Transverse colon (tissue), 4 donors: ENCODE results near the gene ELOVL1.

Source experiments
- CTCF ChIP-seq, 5 experiments: fragments of 200-600 bp in 3 of 5; fragments of 450-650 bp in 2 of 5; sonication (generic) in 3 of 5; IDR thresholded peaks; 1 replicate in 2 of 5; 2 replicates in 3 of 5; pipeline ENCODE4 v1.5.1; 2016 to 2017; ENCODE audit warnings: antibody characterized with exemption in 5 of 5, inconsistent platforms in 3 of 5, mild to moderate bottlenecking in 2 of 5, moderate library complexity in 1 of 5
- EP300 ChIP-seq: sonication (generic); formaldehyde crosslinking; IDR thresholded peaks from one replicate; pipeline ENCODE4 v1.6.1; 2017; ENCODE audit warnings: antibody characterized with exemption, low read depth
- POLR2A ChIP-seq: fragments of 450-650 bp; IDR thresholded peaks from one replicate; pipeline ENCODE4 v1.6.1; 2016; ENCODE audit warnings: antibody characterized with exemption, mild to moderate bottlenecking, moderate library complexity
- POLR2AphosphoS5 ChIP-seq, 3 donors: sonication (generic); formaldehyde crosslinking; IDR thresholded peaks; one replicate each; pipeline ENCODE4 v1.6.1; 2016; ENCODE audit warnings: antibody characterized with exemption in 3 of 3

DNA sequence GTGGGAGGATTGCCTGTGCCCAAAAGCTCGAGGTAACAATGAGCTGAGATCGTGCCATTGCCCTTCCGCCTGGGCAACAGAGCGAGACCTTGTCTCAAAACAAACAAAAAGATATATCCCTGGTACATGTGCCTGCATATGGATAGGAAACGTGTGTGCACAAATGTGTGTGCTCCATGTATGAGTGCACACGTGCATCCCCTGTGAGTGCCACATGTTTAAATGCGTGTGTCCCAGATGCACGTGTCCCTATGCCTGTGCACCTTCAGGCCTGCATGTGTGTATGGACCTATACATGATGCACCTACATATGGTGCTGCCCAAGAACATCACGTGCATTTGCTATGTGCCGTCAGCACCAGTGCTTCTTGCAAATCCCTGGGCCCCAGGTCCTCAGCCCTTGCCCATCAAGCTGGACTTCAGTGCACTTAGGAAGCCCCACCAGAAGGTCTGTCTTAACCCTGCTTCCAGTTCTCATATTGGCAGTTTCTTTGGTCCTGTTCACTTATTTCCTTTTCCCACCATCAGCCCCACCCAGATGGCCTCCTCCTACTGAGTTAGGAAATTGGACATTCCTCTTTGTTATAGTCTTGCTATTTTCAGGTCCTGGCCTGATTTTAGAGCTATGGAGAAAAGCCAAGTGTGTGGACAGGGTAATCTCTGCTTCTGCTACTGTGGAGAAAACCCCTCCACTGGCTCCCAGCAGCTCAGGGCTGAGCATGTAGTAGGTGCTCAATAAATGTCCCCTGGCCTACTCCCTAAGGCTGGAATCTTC lies 51.7 kb downstream of the ELOVL1 start:
- TF ChIP-seq CTCF (IDR thresholded peaks at IDR 0.05): no peak
- TF ChIP-seq POLR2A: no peak
- no peak for TF ChIP-seq POLR2AphosphoS5 (IDR thresholded peaks at IDR 0.05)
- TF ChIP-seq EP300: no peak
